WI38 (cell line): ENCODE data around the gene PARP4.
"Not testable (repeated sequence)": the region's sequence is repeated elsewhere in the genome, so short reads cannot be mapped to it uniquely, and the experiment has no call there.

ENCODE experiments used
- H3K4me3 ChIP-seq: 2 replicates; pipeline ENCODE4 v1.5.1; 2011; ENCODE audit warnings: low read depth, mild to moderate bottlenecking, control low read depth, low read length
- TF ChIP-seq, protein P1 (sequence below): IDR thresholded peaks from 2 replicates; pipeline ENCODE4 v1.5.1; 2012; ENCODE audit warnings: low read depth, mild to moderate bottlenecking, control low read depth, low read length

Gene PARP4

DNA sequence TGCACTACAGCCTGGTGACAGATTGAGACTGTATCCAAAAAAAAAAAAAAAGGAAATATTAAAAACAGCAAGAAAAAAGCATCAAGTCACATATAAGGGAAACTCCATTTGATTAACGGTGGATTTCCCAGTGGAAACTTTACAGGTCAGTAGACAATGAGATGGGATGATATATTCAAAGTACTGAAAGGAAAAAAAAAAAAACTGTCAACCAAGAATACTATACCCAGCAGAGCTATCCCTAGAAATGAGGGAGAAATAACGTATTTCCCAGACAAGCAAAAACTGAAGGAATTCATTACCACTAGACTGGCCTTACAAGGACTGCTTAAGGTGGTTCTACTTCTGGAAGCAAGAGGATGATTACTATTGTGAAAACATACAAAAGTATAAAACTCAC is 115.8 kb downstream of the PARP4 start:
- TF ChIP-seq, protein P1, sequence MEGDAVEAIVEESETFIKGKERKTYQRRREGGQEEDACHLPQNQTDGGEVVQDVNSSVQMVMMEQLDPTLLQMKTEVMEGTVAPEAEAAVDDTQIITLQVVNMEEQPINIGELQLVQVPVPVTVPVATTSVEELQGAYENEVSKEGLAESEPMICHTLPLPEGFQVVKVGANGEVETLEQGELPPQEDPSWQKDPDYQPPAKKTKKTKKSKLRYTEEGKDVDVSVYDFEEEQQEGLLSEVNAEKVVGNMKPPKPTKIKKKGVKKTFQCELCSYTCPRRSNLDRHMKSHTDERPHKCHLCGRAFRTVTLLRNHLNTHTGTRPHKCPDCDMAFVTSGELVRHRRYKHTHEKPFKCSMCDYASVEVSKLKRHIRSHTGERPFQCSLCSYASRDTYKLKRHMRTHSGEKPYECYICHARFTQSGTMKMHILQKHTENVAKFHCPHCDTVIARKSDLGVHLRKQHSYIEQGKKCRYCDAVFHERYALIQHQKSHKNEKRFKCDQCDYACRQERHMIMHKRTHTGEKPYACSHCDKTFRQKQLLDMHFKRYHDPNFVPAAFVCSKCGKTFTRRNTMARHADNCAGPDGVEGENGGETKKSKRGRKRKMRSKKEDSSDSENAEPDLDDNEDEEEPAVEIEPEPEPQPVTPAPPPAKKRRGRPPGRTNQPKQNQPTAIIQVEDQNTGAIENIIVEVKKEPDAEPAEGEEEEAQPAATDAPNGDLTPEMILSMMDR = no peak
- no peak overlapping the region for H3K4me3 ChIP-seq

DNA sequence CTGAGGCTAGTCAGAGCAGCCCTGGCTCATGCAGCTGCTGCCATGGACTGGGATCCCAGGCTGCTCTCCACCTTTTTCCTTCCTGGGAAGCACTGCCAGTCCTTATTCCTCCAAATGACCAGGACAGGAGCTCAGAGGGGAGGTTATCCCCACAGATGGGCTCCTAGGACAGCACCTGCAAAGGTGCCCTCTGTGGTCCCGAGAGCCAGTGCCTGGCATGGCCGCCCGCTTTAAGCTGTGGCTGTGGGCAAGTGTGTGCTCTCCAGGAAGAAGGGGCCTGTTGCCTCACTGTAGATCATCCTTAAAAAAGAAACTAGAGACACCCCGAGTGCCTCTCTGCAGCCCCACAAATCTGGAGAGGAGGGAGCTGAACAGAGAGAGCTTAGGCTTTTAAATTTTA is 119.6 kb downstream of the PARP4 start:
- no peak overlapping the region for H3K4me3 ChIP-seq
- TF ChIP-seq, protein P1 = no peak

DNA sequence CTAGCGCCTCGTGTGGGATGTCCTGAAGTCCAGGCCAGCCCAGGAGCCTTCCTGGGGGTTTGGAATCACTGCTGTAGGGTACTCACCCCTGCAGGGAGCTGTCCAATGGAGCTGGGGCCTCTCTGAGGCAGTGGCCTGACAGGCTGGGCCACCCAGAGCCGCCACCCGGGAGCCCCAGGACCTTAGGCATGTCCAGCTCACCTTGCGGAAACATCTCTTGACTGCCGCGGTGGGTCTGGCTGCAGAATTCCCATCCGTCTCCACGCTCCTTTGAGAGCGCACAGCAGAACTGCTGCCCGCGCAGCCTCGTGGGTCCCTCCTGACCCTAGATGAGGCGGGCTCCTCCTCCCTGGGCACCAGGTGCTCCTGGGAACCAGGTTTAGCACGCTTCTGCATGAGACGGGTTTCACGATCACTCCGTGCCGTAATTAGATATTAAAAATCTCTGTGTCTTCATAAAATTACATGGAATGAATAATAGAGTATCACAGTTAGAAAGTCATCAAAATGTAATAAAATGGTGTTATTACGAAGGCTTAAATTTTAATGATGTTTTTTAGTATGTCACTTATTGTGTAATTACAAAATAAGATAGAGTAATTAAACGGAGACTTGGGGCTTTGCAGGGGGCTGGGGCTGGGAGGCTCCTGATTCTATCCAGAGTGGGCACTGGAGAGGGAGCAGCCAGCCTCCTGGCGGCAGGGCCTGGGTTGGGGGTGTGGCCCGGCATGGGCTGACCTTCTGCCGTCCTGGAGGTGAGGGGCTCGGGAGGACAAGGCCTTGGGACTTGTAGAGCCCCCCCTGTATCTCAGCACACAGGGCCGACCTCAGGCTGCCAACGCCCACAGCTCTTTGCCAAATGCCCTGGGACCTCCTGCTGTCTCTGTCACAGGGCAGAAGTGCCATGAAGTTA is 120.6 kb downstream of the PARP4 start:
- not testable (repeated sequence) for H3K4me3 ChIP-seq

DNA sequence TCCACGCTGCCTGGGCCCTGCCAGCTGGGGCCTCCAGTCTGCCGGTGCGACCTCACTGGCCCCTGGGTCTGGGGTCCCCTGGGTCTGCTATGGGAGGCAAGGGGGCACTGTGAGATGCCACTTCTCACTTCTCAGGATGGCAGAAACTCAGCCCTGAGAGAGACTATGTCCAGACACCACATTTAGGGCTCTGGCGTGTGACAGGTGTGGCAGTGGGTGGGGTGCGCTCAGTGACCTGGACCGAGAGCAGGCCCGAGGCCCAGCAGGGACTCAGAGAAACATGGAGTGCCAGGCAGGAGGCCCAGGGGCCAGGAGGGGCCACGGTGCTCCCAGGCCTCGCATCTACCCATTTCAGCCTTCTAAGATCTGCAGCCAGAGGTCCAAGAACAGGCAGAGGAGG is 121.8 kb downstream of the PARP4 start:
- H3K4me3 ChIP-seq = not testable (repeated sequence)

DNA sequence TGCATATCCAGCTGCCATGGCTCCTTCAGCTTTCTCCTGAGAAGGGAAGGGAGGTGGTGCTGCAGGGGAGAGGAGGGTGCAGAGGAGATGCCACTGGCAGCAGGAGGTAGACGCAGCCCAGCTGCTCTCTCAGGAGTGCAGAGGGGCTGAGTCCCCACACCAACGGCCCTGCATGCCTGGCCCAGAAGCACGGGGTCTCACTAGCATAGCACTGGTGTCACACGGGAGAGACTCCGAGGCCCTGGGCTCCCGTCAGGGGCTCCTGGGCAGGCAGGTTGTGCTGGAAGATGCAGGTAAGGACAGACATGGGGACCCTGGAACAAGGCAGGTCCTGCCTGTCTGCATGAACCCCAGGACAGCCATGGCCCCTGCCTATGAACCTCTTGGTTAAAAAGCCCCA is 123.1 kb downstream of the PARP4 start:
- no peak overlapping the region for H3K4me3 ChIP-seq
- TF ChIP-seq, protein P1 = no peak

DNA sequence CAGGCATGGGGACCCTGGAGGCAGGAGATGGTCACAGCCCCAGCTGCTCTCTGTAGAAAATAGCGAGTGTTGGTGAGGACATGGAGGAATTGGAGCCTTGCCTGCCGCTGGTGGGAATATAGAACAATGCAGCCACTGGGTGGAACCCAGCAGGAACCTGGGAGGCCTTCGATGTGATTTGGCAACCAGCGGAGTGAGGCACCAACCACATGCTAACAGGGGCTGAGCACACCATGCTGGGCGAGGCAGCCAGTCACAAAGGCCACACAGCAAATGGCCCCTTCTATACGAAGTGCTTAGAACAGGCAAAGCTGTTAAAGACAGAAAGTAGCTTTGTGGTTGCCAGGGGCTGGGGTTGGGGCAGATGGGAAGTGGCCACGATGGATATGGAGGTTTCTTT is 123.8 kb downstream of the PARP4 start:
- H3K4me3 ChIP-seq = not testable (repeated sequence)

DNA sequence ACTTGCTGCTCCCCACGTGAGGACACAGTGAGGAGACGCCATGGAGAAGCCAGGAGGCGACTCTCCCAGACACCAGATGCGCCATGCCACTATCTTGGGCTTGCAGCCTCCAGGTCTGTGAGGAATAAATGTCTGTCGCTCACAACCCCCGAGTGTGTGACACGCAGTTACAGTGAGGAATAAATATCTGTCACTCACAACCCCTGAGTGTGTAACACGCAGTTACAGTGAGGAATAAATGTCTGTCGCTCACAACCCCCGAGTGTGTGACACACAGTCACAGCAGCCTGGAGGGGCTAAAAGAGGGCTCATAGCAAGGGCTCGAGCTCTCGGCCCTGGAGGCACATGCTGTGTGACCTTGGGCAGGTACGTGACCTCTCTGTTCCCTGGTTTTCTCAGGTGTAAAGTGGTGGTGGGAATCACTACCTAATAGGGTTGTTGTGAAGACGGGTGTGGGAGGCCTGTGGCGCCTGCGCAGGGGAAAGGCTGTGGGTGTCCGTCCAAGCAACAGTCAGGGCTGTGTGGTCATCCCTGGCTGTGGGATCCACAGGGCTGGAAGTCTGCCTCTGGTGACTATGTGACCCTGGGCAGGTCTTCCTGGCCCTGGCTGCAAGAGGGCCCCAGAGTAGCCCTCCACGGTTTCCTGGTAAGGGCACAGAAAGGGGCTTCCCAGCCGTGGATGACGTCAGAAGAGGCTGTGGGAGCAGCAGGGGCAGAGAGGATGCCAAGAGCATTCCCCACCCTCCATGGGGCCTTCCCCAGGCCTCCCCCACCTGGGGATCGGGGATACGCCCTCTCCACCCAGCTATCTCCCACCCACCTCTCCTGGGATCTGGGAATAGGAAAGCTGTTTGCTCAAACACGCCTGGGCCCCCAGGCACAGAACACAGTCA is 125.5 kb downstream of the PARP4 start:
- TF ChIP-seq, protein P1 = no peak
- no peak overlapping the region for H3K4me3 ChIP-seq

DNA sequence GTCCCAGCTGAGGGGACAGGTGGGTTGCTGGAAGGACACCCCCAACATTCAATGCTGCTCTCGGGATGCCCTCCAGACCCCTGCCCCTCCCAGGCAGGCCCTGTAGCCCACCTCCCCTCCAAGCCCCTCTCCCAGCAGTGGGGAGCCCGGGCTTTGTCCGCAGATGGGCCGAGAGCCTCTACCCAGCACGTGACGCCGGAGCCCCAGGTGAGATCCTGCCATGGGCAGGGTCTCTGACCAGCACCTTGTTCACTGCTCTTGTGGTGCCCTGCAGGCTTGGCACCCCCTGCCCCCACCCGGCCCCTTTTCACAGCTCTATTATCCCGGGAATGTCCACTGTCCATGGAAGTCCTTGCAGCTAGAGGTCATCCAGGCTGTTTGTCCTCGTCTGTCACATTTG is 126.7 kb downstream of the PARP4 start:
- no peak overlapping the region for H3K4me3 ChIP-seq
- TF ChIP-seq, protein P1 = no peak

DNA sequence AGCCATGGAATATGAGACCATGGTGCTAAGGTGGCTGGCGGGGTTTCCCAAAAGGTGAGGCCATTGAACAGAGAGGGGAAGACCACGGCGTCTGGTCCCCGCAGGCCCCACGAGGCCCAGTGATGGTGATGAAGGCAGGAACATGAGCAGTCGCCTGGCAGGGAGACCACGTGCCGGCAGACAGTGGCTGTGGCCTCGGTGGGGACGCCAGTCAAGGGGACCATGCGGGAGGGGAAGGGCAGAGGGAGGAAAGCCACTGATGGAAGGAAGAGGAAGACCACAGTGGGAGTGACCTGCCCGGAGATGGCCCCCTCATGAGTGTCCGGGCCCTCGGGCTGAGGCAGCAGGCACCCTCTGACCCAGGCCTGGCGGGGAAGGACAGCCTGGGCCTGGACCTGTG is 127.6 kb downstream of the PARP4 start:
- not testable (repeated sequence) for H3K4me3 ChIP-seq

DNA sequence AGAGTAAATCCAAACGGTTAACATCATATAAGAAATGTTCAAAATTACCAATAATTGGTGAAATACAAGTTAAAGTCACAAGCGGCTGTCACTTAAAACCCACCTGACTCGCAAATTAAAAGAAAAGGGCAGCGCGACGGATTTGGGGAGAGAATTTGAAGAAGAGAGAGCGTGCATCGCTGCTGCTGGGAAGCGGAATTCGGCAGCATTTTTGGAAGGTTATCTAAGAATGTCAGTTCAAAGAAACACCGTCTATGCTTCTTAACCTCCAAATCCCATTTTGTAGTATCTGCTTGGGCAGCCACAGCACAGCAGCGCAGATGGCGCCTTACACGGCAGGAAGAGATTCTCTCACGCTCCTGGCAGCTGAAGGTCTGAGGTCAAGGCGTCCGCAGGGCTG is 128.5 kb downstream of the PARP4 start:
- not testable (repeated sequence) for H3K4me3 ChIP-seq
